HepG2 (cell line): ENCODE data around the gene XXYLT1. TPM values are rescaled to one million over a fixed set of nuclear protein-coding genes. Genes with fewer than 3 reads are reported as not detected.

Source experiments
- CBFB ChIP-seq: sonication (generic); formaldehyde crosslinking; IDR thresholded peaks from 2 replicates; pipeline ENCODE4 v1.4.0; 2020; ENCODE audit warnings: missing genetic modification reagents
- DMAP1 ChIP-seq: IDR thresholded peaks from 2 replicates; pipeline ENCODE4 v1.6.1; 2016
- ETV6 ChIP-seq: sonication (generic); formaldehyde crosslinking; conservative IDR thresholded peaks from 2 replicates; pipeline ENCODE4 v1.4.0; 2020; ENCODE audit warnings: missing genetic modification reagents
- FOSL1 ChIP-seq: sonication (generic); formaldehyde crosslinking; IDR thresholded peaks from 2 replicates; pipeline ENCODE4 v1.9.0; 2021; ENCODE audit warnings: missing genetic modification reagents, borderline replicate concordance
- HINFP ChIP-seq: sonication (generic); formaldehyde crosslinking; IDR thresholded peaks from 2 replicates; pipeline ENCODE4 v1.4.0; 2020; ENCODE audit warnings: low read depth, mild to moderate bottlenecking, missing genetic modification reagents
- HOMEZ ChIP-seq: IDR thresholded peaks from 2 replicates; pipeline ENCODE4 v1.6.1; 2016; ENCODE audit warnings: low read depth
- JDP2 ChIP-seq: sonication (generic); formaldehyde crosslinking; IDR thresholded peaks from 2 replicates; pipeline ENCODE4 v1.8.1; 2022; ENCODE audit warnings: missing genetic modification reagents, borderline replicate concordance
- MBD4 ChIP-seq: IDR thresholded peaks from 2 replicates; pipeline ENCODE4 v1.6.1; 2012; ENCODE audit warnings: low read length, inconsistent platforms, borderline replicate concordance
- MTA1 ChIP-seq: sonication (generic); formaldehyde crosslinking; IDR thresholded peaks from 2 replicates; pipeline ENCODE4 v1.4.0; 2020; ENCODE audit warnings: missing genetic modification reagents, mild to moderate bottlenecking, borderline replicate concordance
- NFKB2 ChIP-seq: sonication (generic); formaldehyde crosslinking; IDR thresholded peaks from 2 replicates; pipeline ENCODE4 v1.4.0; 2020; ENCODE audit warnings: missing genetic modification reagents, borderline replicate concordance
- SOX6 ChIP-seq, 2 experiments: fragments of 450-650 bp in 1 of 2; sonication (generic) in 1 of 2; formaldehyde crosslinking in 1 of 2; IDR thresholded peaks; 2 replicates each; pipeline versions ENCODE4 v1.4.0 to v1.6.1; 2017 to 2020; ENCODE audit warnings: antibody characterized with exemption in 1 of 2, mild to moderate bottlenecking in 1 of 2, missing genetic modification reagents in 1 of 2
- SP2 ChIP-seq: sonication (generic); formaldehyde crosslinking; IDR thresholded peaks from 2 replicates; pipeline ENCODE4 v1.5.1; 2020; ENCODE audit warnings: mild to moderate bottlenecking, missing genetic modification reagents
- TCF7 ChIP-seq: sonication (generic); IDR thresholded peaks from 2 replicates; pipeline ENCODE4 v1.6.1; 2016; ENCODE audit warnings: antibody characterized with exemption, low read depth
- XBP1 ChIP-seq: sonication (generic); formaldehyde crosslinking; IDR thresholded peaks from 2 replicates; pipeline ENCODE4 v1.5.0; 2020; ENCODE audit warnings: missing genetic modification reagents
- ZBTB25 ChIP-seq: IDR thresholded peaks from 2 replicates; pipeline ENCODE4 v1.6.1; 2018; ENCODE audit warnings: missing genetic modification reagents
- ZBTB7B ChIP-seq: sonication (generic); formaldehyde crosslinking; IDR thresholded peaks from 2 replicates; pipeline ENCODE4 v1.4.0; 2020; ENCODE audit warnings: missing genetic modification reagents
- ZMYM3 ChIP-seq: sonication (generic); formaldehyde crosslinking; IDR thresholded peaks from 2 replicates; pipeline ENCODE4 v1.5.1; 2020; ENCODE audit warnings: mild to moderate bottlenecking, missing genetic modification reagents
- ZNF160 ChIP-seq: sonication (generic); formaldehyde crosslinking; IDR thresholded peaks from 2 replicates; pipeline ENCODE4 v1.8.0; 2022; ENCODE audit warnings: mild to moderate bottlenecking, inconsistent platforms, missing genetic modification reagents
- ZNF839 ChIP-seq: sonication (generic); formaldehyde crosslinking; IDR thresholded peaks from 2 replicates; pipeline ENCODE4 v1.4.0; 2020; ENCODE audit warnings: missing genetic modification reagents, mild to moderate bottlenecking, borderline replicate concordance
- polyA plus RNA-seq, 8 experiments: library from polyadenylated mRNA; depleted of rRNA in 3 of 8; stranded (reverse) in 7 of 8; unstranded in 1 of 8; fragments of >200 nt; fragmentation: Illumina TruSeq in 4 of 8; extraction: Trizol in 4 of 8; gene quantifications; 2 replicates each; pipeline versions ENCODE4 v1.2.1 to v1.2.3, GENCODE V29; 2011 to 2016; ENCODE audit warnings: low read depth in 4 of 8, missing spikeins in 1 of 8, mixed read lengths in 1 of 8; ENCODE audit not compliant: insufficient read depth in 1 of 8
- total RNA-seq, 5 experiments: library from RNA; depleted of rRNA; stranded (reverse); fragments of >200 nt; fragmentation: Illumina TruSeq; extraction: Trizol; gene quantifications; 2 replicates each; pipeline ENCODE4 v1.2.3, GENCODE V29; 2016; ENCODE audit warnings: low read depth in 1 of 5
- TF ChIP-seq, protein P1 (sequence below): sonication (generic); formaldehyde crosslinking; IDR thresholded peaks from 2 replicates; pipeline ENCODE4 v1.4.0; 2020; ENCODE audit warnings: missing genetic modification reagents
- TF ChIP-seq, protein P2 (sequence below): sonication (generic); formaldehyde crosslinking; IDR thresholded peaks from 2 replicates; pipeline ENCODE4 v1.5.0; 2020; ENCODE audit warnings: missing genetic modification reagents

Gene XXYLT1
- total and polyA plus RNA-seq, 2 of the 13 experiments (the other 11 are each of a cell fraction or from before 2014, with no cell fraction given) = 17.7 to 19.0 TPM

DNA sequence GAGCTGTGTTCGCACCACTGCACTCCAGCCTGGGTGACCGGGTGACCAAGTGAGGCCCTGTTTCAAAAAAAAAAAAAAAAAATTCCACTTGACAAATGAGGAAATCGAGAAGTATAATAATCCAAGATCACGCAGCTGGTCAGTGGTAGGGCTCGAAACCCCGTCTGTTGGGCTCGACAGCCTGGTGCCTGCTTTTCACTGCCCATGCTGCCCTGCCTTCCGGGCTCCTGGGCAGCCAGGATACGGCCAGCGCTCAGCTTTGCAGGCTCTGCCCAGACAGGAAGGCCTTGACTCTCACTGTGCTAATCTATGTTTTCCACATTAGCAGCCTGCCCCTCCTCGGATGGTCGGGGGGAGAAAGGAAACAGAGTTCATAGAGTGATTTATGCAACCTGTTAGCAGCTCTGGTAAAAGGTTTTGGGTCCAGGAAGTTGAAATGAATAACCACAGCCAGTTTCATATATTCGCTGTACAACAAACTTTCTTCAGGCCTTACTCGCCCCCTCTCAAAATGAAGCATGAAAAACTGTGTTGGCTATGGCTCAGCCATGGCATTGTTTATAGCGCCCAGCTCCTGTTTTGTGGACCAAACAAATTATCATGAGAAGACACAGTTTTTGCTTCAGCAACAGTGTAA lies 108.8 kb downstream of the XXYLT1 start (continued):
- TF ChIP-seq, protein P1, sequence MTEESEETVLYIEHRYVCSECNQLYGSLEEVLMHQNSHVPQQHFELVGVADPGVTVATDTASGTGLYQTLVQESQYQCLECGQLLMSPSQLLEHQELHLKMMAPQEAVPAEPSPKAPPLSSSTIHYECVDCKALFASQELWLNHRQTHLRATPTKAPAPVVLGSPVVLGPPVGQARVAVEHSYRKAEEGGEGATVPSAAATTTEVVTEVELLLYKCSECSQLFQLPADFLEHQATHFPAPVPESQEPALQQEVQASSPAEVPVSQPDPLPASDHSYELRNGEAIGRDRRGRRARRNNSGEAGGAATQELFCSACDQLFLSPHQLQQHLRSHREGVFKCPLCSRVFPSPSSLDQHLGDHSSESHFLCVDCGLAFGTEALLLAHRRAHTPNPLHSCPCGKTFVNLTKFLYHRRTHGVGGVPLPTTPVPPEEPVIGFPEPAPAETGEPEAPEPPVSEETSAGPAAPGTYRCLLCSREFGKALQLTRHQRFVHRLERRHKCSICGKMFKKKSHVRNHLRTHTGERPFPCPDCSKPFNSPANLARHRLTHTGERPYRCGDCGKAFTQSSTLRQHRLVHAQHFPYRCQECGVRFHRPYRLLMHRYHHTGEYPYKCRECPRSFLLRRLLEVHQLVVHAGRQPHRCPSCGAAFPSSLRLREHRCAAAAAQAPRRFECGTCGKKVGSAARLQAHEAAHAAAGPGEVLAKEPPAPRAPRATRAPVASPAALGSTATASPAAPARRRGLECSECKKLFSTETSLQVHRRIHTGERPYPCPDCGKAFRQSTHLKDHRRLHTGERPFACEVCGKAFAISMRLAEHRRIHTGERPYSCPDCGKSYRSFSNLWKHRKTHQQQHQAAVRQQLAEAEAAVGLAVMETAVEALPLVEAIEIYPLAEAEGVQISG (CRISPR knock-in tag) = peak; percentile 72
- TF ChIP-seq ZMYM3 (CRISPR knock-in tag) (peak; percentile 74), SOX6 (IDR thresholded peaks at IDR 0.05) (no peak), SOX6 (CRISPR knock-in tag; IDR thresholded peaks at IDR 0.05) (peak; percentile 89), TCF7 (peak; percentile 66), ETV6 (CRISPR knock-in tag) (peak; percentile 58; the same call in 1 of the 2 replicates), ZBTB25 (CRISPR knock-in tag) (peak; percentile 79; the same call in 1 of the 2 replicates), MTA1 (CRISPR knock-in tag) (peak; percentile 88; the same call in 1 of the 2 replicates), HINFP (0 out of 2 replicates have a peak, but pooled peaks have one; percentile 28), DMAP1 (CRISPR knock-in tag) (0 out of 2 replicates have a peak, but pooled peaks have one; percentile 40), MBD4 (no peak), ZBTB7B (CRISPR knock-in tag) (peak; percentile 81; the same call in 1 of the 2 replicates), XBP1 (CRISPR knock-in tag) (no peak), JDP2 (CRISPR knock-in tag) (no peak), CBFB (CRISPR knock-in tag) (peak; percentile 64; the same call in 1 of the 2 replicates), FOSL1 (CRISPR knock-in tag) (no peak), HOMEZ (CRISPR knock-in tag) (peak; percentile 71), ZNF839 (CRISPR knock-in tag) (0 out of 2 replicates have a peak, but pooled peaks have one; percentile 41), SP2 (CRISPR knock-in tag) (no peak), ZNF160 (CRISPR knock-in tag) (no peak), NFKB2 (peak; percentile 35; the same call in 1 of the 2 replicates)
- TF ChIP-seq, protein P2, sequence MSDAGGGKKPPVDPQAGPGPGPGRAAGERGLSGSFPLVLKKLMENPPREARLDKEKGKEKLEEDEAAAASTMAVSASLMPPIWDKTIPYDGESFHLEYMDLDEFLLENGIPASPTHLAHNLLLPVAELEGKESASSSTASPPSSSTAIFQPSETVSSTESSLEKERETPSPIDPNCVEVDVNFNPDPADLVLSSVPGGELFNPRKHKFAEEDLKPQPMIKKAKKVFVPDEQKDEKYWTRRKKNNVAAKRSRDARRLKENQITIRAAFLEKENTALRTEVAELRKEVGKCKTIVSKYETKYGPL = peak; percentile 91
